GM12865 (cell line): Measurements from ENCODE around the gene SMG5.

Source experiments
- DNase-seq: peaks from one replicate; pipeline ENCODE4 v3.0.0; 2010; ENCODE audit warnings: low read depth
- H3K4me3 ChIP-seq: 2 replicates; pipeline ENCODE4 v1.5.1; 2011; ENCODE audit warnings: mild to moderate bottlenecking, low read depth, low read length, control low read depth
- CTCF ChIP-seq: IDR thresholded peaks from 2 replicates; pipeline ENCODE4 v1.5.1; 2011; ENCODE audit warnings: low read length, control low read depth, low read depth, inconsistent platforms; ENCODE audit not compliant: insufficient read depth; ENCODE audit errors: missing control alignments

The SMG5 gene

DNA sequence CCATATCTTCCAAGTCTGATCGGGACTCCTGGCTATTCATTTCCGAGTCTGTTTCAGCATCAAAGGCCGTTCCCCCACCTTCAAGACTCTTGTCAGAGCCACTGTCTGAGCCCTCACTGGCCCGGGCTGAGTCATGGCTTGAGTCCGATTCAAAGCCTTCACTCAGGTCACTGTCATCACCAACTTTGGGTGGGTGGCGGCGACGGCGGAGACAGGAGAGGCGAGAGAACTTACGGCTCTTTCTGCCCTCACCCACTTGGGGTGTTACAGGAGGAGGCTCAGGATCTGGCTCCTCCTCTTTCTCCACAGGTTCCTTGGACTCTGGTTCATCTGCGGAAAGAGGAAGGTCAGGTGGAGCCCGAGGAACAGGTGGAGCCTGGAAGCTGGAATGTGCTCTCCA is 16.6 kb downstream of the SMG5 start:
- no peak for TF ChIP-seq CTCF
- H3K4me3 ChIP-seq, result no peak overlapping the region
- no peak for DNase-seq

DNA sequence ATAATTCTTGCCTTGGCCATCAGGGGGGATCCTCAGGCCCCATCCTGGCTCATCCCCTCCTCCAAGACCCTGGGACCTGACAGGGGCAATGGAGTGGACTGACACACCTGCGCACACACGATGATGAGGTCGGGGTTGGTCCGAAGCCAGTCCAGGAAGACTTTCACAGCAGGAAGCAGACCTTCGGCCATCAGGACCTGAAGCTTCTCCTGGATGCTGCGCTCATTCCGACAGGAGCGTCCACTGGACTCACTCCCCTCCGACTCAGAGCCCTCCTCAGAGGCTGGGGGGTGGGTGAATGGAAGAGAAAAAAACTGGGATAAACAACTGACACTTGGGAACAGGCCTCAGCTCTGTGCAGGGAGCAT is 19.4 kb downstream of the SMG5 start:
- TF ChIP-seq CTCF, result no peak
- H3K4me3 ChIP-seq, result no peak overlapping the region
- no peak for DNase-seq

GRCh38 chr1:156262461-156263287 is 20.0 kb downstream of the SMG5 start:
- DNase-seq, result no peak
- H3K4me3 ChIP-seq, result no peak overlapping the region

GRCh38 chr1:156260896-156261295 is 21.7 kb downstream of the SMG5 start:
- no peak overlapping the region for H3K4me3 ChIP-seq
- DNase-seq, result no peak
- no peak for TF ChIP-seq CTCF

More at GRCh38 chr1:156262461-156263287, 20.0 kb downstream of the SMG5 start:
- TF ChIP-seq CTCF, result no peak

- no peak for DNase-seq
- TF ChIP-seq CTCF, result no peak
- H3K4me3 ChIP-seq, result no peak overlapping the region
These were observed 22.8 kb downstream of the SMG5 start for GRCh38 chr1:156259805-156260204.

DNA sequence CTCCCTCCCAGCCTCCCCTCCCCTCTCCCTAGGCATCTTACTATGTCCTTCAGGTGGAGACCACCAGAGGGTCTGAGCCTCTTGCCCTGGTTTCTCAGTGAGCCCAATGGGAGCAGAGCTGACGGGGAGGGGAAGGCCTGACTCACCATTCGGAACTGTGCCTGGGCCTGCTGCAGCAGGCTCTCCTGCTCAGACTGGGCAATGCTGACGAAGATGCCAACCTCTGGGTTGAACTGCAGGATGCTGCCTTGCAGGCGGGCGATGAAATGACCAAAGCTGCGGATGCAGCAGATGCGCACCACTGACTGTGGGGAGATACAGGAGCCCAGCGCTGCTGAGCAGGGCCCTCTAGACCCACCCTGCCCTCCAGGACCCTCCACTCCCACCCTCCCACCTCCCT is 23.8 kb downstream of the SMG5 start:
- no peak for DNase-seq
- no peak for TF ChIP-seq CTCF
- H3K4me3 ChIP-seq, result no peak overlapping the region

DNA sequence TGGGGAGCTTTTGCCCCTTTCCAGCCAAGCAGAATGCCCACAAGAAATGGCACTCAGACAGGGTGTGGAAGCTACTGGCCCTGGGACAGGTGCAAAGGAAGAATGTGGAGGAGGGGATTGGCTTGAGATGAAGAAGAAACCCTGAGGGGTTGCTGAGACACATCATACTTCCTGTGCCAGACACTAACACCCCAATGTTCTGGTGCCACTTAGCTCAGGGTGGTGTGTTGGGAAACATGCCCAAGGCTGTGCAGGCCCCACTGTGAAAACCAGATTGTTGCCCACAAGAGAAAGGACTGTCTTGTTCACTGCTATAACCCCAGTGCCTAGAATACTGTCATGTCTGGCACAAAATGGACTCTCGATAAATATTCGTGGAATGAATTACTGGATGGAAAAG is 24.9 kb downstream of the SMG5 start:
- no peak overlapping the region for H3K4me3 ChIP-seq
- no peak for DNase-seq
- no peak for TF ChIP-seq CTCF
